Measurements from ENCODE around the gene MLLT3.

GRCh38 chr9:20382460-20383071 is 239.7 kb downstream of the MLLT3 start:
- TF ChIP-seq CTCF (IDR thresholded peaks at IDR 0.05; ENCODE audit: low read depth, low read length): no peak
- TF ChIP-seq EZH2phosphoT487 (IDR thresholded peaks at IDR 0.05; ENCODE audit: low read depth): no peak

All from OCI-LY3 (cell line).